HCT116 (cell line): ENCODE measurements around the gene SECISBP2. TPM values are rescaled to one million over a fixed set of nuclear protein-coding genes. Genes with fewer than 3 reads are reported as not detected.

Experiments used
- ATAC-seq: fragments of 200-7000 bp; cut with Tn5 transposase; 2 replicates; pipeline ENCODE4 v1.9.1; 2020; ENCODE audit warnings: mild to moderate bottlenecking, moderate library complexity
- BruUV-seq: library from RNA; stranded (reverse); fragments of 400-500 nt; replicated peaks from 2 replicates; lab custom pipeline; 2021; lab: Mats Ljungman, UMichigan
- CTCF ChIA-PET: fragments of 300-600 bp; sonication (Branson Sonifier 250); formaldehyde crosslinking; loops from one replicate; lab custom pipeline; 2021; ENCODE audit warnings: antibody characterized with exemption; lab: Charles Lee
- POLR2A ChIA-PET: fragments of 300-600, 350-600 bp; sonication (Branson Sonifier 250); formaldehyde crosslinking; loops from one replicate; lab custom pipeline; 2021; ENCODE audit warnings: antibody characterized with exemption; lab: Charles Lee
- RAD21 ChIA-PET, 2 experiments: fragments of 300-600 bp; sonication (Branson Sonifier 250); formaldehyde crosslinking; loops; one replicate each; lab custom pipeline; 2023; ENCODE audit warnings: low total read pairs in 2 of 2; ENCODE audit not compliant: uncharacterized antibody in 2 of 2, unreplicated experiment in 2 of 2, low non-redundant PET in 1 of 2; lab: Charles Lee
- DNase-seq: peaks from one replicate; pipeline ENCODE4 v3.0.0-alpha.2; 2010; ENCODE audit warnings: low read depth, low spot score
- H2AFZ ChIP-seq: fragments of 200-600 bp; shearing (Covaris generic), sonication (generic); 2 replicates; pipeline ENCODE4 v1.6.1; 2017; ENCODE audit warnings: low read depth, mixed run types, mixed read lengths, antibody characterized with exemption, low read length; ENCODE audit not compliant: poor library complexity, severe bottlenecking
- H3K27ac ChIP-seq: 2 replicates; pipeline ENCODE4 v1.5.1; 2012; ENCODE audit warnings: low read depth, low read length
- H3K27me3 ChIP-seq: fragments of 200-600 bp; sonication (generic); 2 replicates; pipeline ENCODE4 v1.6.1; 2016; ENCODE audit warnings: mixed run types, low read length, mixed read lengths; ENCODE audit not compliant: insufficient read depth
- H3K36me3 ChIP-seq, 2 experiments: fragments of 200-500 bp in 1 of 2; fragments of 200-600 bp in 1 of 2; sonication (Bioruptor generic) in 1 of 2; sonication (generic) in 1 of 2; 2 replicates each; pipeline versions ENCODE4 v1.5.1 to v1.6.1; 2014 to 2016; ENCODE audit warnings: low read length in 2 of 2, inconsistent platforms in 1 of 2, mixed read lengths in 1 of 2, mixed run types in 1 of 2; ENCODE audit not compliant: insufficient read depth in 2 of 2, control insufficient read depth in 1 of 2
- H3K4me1 ChIP-seq, 2 experiments: fragments of 200-600 bp in 1 of 2; sonication (generic) in 1 of 2; 2 replicates each; pipeline versions ENCODE4 v1.5.1 to v1.6.1; 2012 to 2017; ENCODE audit warnings: low read length in 2 of 2, inconsistent platforms in 1 of 2, mild to moderate bottlenecking in 1 of 2, mixed read lengths in 1 of 2, mixed run types in 1 of 2, moderate library complexity in 1 of 2; ENCODE audit not compliant: insufficient read depth in 2 of 2, control insufficient read depth in 1 of 2
- H3K4me2 ChIP-seq: fragments of 200-600 bp; sonication (generic); 2 replicates; pipeline ENCODE4 v1.6.1; 2017; ENCODE audit warnings: mixed run types, low read length, mixed read lengths
- H3K4me3 ChIP-seq, 2 experiments: fragments of 200-600 bp in 1 of 2; sonication (generic) in 1 of 2; replicated peaks in 1 of 2; 2 replicates each; pipeline ENCODE4 v1.5.1; 2011 to 2016; ENCODE audit warnings: low read length in 2 of 2, control low read depth in 1 of 2, low read depth in 1 of 2, mild to moderate bottlenecking in 1 of 2, mixed read lengths in 1 of 2, mixed run types in 1 of 2
- H3K79me2 ChIP-seq: fragments of 200-600 bp; sonication (generic); 2 replicates; pipeline ENCODE4 v1.6.1; 2017; ENCODE audit warnings: mild to moderate bottlenecking, mixed run types, low read length, moderate library complexity, mixed read lengths; ENCODE audit not compliant: insufficient read depth
- H3K9ac ChIP-seq: fragments of 200-600 bp; sonication (generic); 2 replicates; pipeline ENCODE4 v1.6.1; 2016; ENCODE audit warnings: low read length, mixed read lengths
- H3K9me2 ChIP-seq: fragments of 200-600 bp; sonication (generic), shearing (Covaris generic); 2 replicates; pipeline ENCODE4 v1.6.1; 2017; ENCODE audit warnings: mixed run types, mild to moderate bottlenecking, moderate library complexity; ENCODE audit not compliant: insufficient read depth
- H3K9me3 ChIP-seq, 2 experiments: fragments of 200-500 bp in 1 of 2; fragments of 200-600 bp in 1 of 2; sonication (Bioruptor generic) in 1 of 2; sonication (generic) in 1 of 2; 2 replicates each; pipeline ENCODE4 v1.6.1; 2014 to 2017; ENCODE audit warnings: low read length in 2 of 2, mixed read lengths in 2 of 2, inconsistent platforms in 1 of 2, low read depth in 1 of 2, mild to moderate bottlenecking in 1 of 2, mixed run types in 1 of 2, moderate library complexity in 1 of 2; ENCODE audit not compliant: control insufficient read depth in 1 of 2, insufficient read depth in 1 of 2
- H4K20me1 ChIP-seq: fragments of 200-600 bp; sonication (generic), shearing (Covaris generic); 2 replicates; pipeline ENCODE4 v1.6.1; 2017; ENCODE audit warnings: mixed run types, mild to moderate bottlenecking, moderate library complexity; ENCODE audit not compliant: insufficient read depth
- ATF3 ChIP-seq: IDR thresholded peaks from 2 replicates; pipeline ENCODE4 v1.6.1; 2012
- CEBPB ChIP-seq: IDR thresholded peaks from 2 replicates; pipeline ENCODE4 v1.6.1; 2012; ENCODE audit warnings: low read depth
- CTCF ChIP-seq, 3 experiments: fragments of 200-600 bp in 1 of 3; sonication (generic) in 1 of 3; IDR thresholded peaks in 2 of 3; conservative IDR thresholded peaks in 1 of 3; 2 replicates each; pipeline ENCODE4 v1.5.1; 2012 to 2017; ENCODE audit warnings: low read depth in 2 of 3, low read length in 2 of 3, antibody characterized with exemption in 1 of 3, borderline replicate concordance in 1 of 3, control low read depth in 1 of 3, mild to moderate bottlenecking in 1 of 3, mixed read lengths in 1 of 3, mixed run types in 1 of 3, moderate library complexity in 1 of 3; ENCODE audit not compliant: insufficient read depth in 1 of 3
- EGR1 ChIP-seq: IDR thresholded peaks from 2 replicates; pipeline ENCODE4 v1.6.1; 2012; ENCODE audit warnings: low read depth
- ELF1 ChIP-seq: IDR thresholded peaks from 2 replicates; pipeline ENCODE4 v1.6.1; 2012; ENCODE audit warnings: low read depth, borderline replicate concordance
- EZH2phosphoT487 ChIP-seq: fragments of 200-600 bp; IDR thresholded peaks from 2 replicates; pipeline ENCODE4 v1.6.1; 2018; ENCODE audit warnings: antibody characterized with exemption, borderline replicate concordance
- JUND ChIP-seq: IDR thresholded peaks from 2 replicates; pipeline ENCODE4 v1.6.1; 2012
- MAX ChIP-seq: IDR thresholded peaks from 2 replicates; pipeline ENCODE4 v1.6.1; 2012
- POLR2AphosphoS5 ChIP-seq: IDR thresholded peaks from 2 replicates; pipeline ENCODE4 v1.6.1; 2011; ENCODE audit warnings: mild to moderate bottlenecking, low read depth, low read length, moderate library complexity
- RAD21 ChIP-seq: IDR thresholded peaks from 2 replicates; pipeline ENCODE4 v1.6.1; 2012; ENCODE audit warnings: low read depth, mild to moderate bottlenecking
- SIN3A ChIP-seq: IDR thresholded peaks from 2 replicates; pipeline ENCODE4 v1.6.1; 2012; ENCODE audit warnings: low read depth
- SP1 ChIP-seq: IDR thresholded peaks from 2 replicates; pipeline ENCODE4 v1.6.1; 2012; ENCODE audit warnings: low read depth
- TCF7L2 ChIP-seq: IDR thresholded peaks from 2 replicates; pipeline ENCODE4 v1.7.0; 2011; ENCODE audit warnings: borderline replicate concordance, inconsistent platforms; ENCODE audit not compliant: insufficient read depth, insufficient read length; ENCODE audit errors: extremely low read depth
- YY1 ChIP-seq: IDR thresholded peaks from 2 replicates; pipeline ENCODE4 v1.6.1; 2011; ENCODE audit warnings: low read length, low read depth, moderate library complexity, mild to moderate bottlenecking; ENCODE audit not compliant: insufficient replicate concordance; ENCODE audit errors: extremely low read depth
- ZFX ChIP-seq: fragments of 450-650 bp; IDR thresholded peaks from 2 replicates; pipeline ENCODE4 v1.6.1; 2017
- ZNF274 ChIP-seq: fragments of 200-500 bp; sonication (Bioruptor generic); IDR thresholded peaks from 2 replicates; pipeline ENCODE4 v1.6.1; 2014; ENCODE audit warnings: mild to moderate bottlenecking, low read depth, low read length, inconsistent platforms
- intact Hi-C: fragments of 100-400 bp; cut with micrococcal nuclease; formaldehyde crosslinking; loops from 2 replicates; pipeline ENCODE4 v1.10.0; 2022
- total RNA-seq: library from RNA; stranded (reverse); gene quantifications from one replicate; pipeline ENCODE4 v1.2.1, GENCODE V29; 2021; ENCODE audit not compliant: unreplicated experiment
- TF ChIP-seq, protein P1 (sequence below): IDR thresholded peaks from 2 replicates; pipeline ENCODE4 v1.6.1; 2012; ENCODE audit warnings: low read depth

Gene SECISBP2
- total RNA-seq, 1 experiment from 2014 or later, result 41.6 TPM

DNA sequence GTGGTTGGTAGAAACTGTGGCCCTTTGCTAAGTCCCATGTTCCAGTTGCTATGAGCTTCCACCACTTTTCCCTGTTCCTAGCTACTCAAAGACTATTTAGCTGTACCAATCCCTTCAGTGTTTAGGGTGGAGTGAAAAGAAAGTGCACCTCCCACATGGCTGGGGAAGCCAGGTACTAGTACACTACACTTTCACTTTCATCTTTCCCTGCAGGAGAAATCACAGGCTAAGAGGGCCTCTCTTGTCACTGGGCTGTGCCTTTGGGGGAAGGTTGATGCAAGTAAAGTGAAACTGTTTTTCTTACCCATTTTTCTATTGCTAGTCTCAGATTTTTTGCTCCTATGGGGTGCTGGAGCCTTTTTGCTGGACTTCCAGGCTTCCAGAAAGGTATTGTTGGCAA is 40.8 kb upstream of the SECISBP2 start:
- ChIA-PET POLR2A (no interaction called here), CTCF (no interaction called here), RAD21 (no interaction called here)
- H2AFZ ChIP-seq, result no peak overlapping the region
- intact Hi-C loops, result loop anchor here (5.0 to 10.0 kb wide), 4 partner anchors 243 to 1323 kb away; a partner anchor contains a TSS
- peaks cover 5 to 10% of the 10 kb centered on the region in 2 experiments; a peak in 2 of 4 replicates for H3K9me3 ChIP-seq
- H3K4me1 ChIP-seq, result no peaks in the 10 kb centered on the region
- DNase-seq (no peak), ATAC-seq (no peak)
- no peaks in the 10 kb centered on the region for H3K27me3 ChIP-seq
- no peaks in the 10 kb centered on the region for H3K36me3 ChIP-seq
- TF ChIP-seq RAD21 (no peak), MAX (no peak), EZH2phosphoT487 (no peak), SP1 (no peak), EGR1 (no peak), CTCF (IDR thresholded peaks at IDR 0.05 in 2 of 3, conservative IDR thresholded peaks at IDR 0.05 in 1 of 3; ENCODE audit: borderline replicate concordance in 1 of 3, insufficient read depth in 1 of 3, low read depth in 2 of 3, low read length in 2 of 3) (no peak), ATF3 (no peak), SIN3A (no peak), POLR2AphosphoS5 (no peak), ZFX (no peak), TCF7L2 (no peak), ELF1 (no peak), CEBPB (no peak), JUND (no peak), ZNF274 (no peak), YY1 (no peak)
- TF ChIP-seq, protein P1, sequence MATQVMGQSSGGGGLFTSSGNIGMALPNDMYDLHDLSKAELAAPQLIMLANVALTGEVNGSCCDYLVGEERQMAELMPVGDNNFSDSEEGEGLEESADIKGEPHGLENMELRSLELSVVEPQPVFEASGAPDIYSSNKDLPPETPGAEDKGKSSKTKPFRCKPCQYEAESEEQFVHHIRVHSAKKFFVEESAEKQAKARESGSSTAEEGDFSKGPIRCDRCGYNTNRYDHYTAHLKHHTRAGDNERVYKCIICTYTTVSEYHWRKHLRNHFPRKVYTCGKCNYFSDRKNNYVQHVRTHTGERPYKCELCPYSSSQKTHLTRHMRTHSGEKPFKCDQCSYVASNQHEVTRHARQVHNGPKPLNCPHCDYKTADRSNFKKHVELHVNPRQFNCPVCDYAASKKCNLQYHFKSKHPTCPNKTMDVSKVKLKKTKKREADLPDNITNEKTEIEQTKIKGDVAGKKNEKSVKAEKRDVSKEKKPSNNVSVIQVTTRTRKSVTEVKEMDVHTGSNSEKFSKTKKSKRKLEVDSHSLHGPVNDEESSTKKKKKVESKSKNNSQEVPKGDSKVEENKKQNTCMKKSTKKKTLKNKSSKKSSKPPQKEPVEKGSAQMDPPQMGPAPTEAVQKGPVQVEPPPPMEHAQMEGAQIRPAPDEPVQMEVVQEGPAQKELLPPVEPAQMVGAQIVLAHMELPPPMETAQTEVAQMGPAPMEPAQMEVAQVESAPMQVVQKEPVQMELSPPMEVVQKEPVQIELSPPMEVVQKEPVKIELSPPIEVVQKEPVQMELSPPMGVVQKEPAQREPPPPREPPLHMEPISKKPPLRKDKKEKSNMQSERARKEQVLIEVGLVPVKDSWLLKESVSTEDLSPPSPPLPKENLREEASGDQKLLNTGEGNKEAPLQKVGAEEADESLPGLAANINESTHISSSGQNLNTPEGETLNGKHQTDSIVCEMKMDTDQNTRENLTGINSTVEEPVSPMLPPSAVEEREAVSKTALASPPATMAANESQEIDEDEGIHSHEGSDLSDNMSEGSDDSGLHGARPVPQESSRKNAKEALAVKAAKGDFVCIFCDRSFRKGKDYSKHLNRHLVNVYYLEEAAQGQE, result no peak
- no peaks in the 10 kb centered on the region for H3K9me2 ChIP-seq
- H3K4me3 ChIP-seq, result no peak overlapping the region
- no peak overlapping the region for H3K4me2 ChIP-seq
- BruUV-seq, result no TSS peak
- no peak overlapping the region for H3K27ac ChIP-seq
- H3K9ac ChIP-seq, result no peak overlapping the region
- H3K79me2 ChIP-seq, result no peaks in the 10 kb centered on the region
- no peaks in the 10 kb centered on the region for H4K20me1 ChIP-seq
